GM12801 (cell line): ENCODE data around the gene LRP1-AS.

Source experiments
- CTCF ChIP-seq: IDR thresholded peaks from one replicate; pipeline ENCODE4 v1.5.1; 2011; ENCODE audit warnings: control low read depth; ENCODE audit not compliant: insufficient read length; ENCODE audit errors: extremely low read depth

The LRP1-AS gene

GRCh38 chr12:57139796-57140649 is 7.4 kb downstream of the LRP1-AS start:
- no peak for TF ChIP-seq CTCF

- TF ChIP-seq CTCF = no peak
Measured at GRCh38 chr12:57138526-57139272, 8.7 kb downstream of the LRP1-AS start.

- TF ChIP-seq CTCF = no peak
Measured at GRCh38 chr12:57135527-57136326, 11.7 kb downstream of the LRP1-AS start.

GRCh38 chr12:57134949-57135348 is 12.5 kb downstream of the LRP1-AS start:
- TF ChIP-seq CTCF = no peak

GRCh38 chr12:57133916-57134315 is 13.5 kb downstream of the LRP1-AS start:
- TF ChIP-seq CTCF = no peak

- no peak for TF ChIP-seq CTCF
Measured at GRCh38 chr12:57133013-57133569, 14.3 kb downstream of the LRP1-AS start.
